Stimulated activated CD4-positive, alpha-beta T cell treated with anti-CD3 and anti-CD28 coated beads, Interleukin-4, amount 100 ng/mL, for 48 hours (primary cell): ENCODE data around the gene COL1A1.

ENCODE experiments used
- DNase-seq, 2 donors: peaks; one replicate each; pipeline ENCODE4 v3.0.0-alpha.2; 2020; ENCODE audit warnings: low read depth in 2 of 2

COL1A1 gene

GRCh38 chr17:50141745-50142110 is 59.7 kb downstream of the COL1A1 start:
- no peak for DNase-seq

- DNase-seq, result no peak
Measured at GRCh38 chr17:50141026-50141744, 60.2 kb downstream of the COL1A1 start.

GRCh38 chr17:50139950-50140885 is 61.2 kb downstream of the COL1A1 start:
- peak; percentile 75 to 79 for DNase-seq

- no peak for DNase-seq
Measured at GRCh38 chr17:50139185-50139783, 62.1 kb downstream of the COL1A1 start.

GRCh38 chr17:50137042-50137441 is 64.4 kb downstream of the COL1A1 start:
- DNase-seq, result no peak

GRCh38 chr17:50136096-50136687 is 65.2 kb downstream of the COL1A1 start:
- DNase-seq, result no peak

- DNase-seq, result no peak
Measured at GRCh38 chr17:50135316-50136095, 65.9 kb downstream of the COL1A1 start.

- DNase-seq, result no peak
Measured at GRCh38 chr17:50134206-50135110, 67.0 kb downstream of the COL1A1 start.

- DNase-seq, result no peak
Measured at GRCh38 chr17:50133769-50134099, 67.7 kb downstream of the COL1A1 start.
